Activated CD4-positive, alpha-beta T cell treated with anti-CD3 and anti-CD28 coated beads for 36 hours (primary cell): ENCODE measurements around the gene DGKG. TPM values are rescaled to one million over a fixed set of nuclear protein-coding genes. Genes with fewer than 3 reads are reported as not detected.

Experiments
- ATAC-seq: fragments of 200-7000 bp; cut with Tn5 transposase; one replicate; pipeline ENCODE4 v1.10.0; 2021; ENCODE audit warnings: mild to moderate bottlenecking, moderate library complexity
- CTCF ChIA-PET: fragments of 350-600 bp; sonication (Branson Sonifier 250); formaldehyde crosslinking; loops from one replicate; lab custom pipeline; 2021; ENCODE audit warnings: antibody characterized with exemption; lab: Charles Lee
- POLR2A ChIA-PET: fragments of 350-600 bp; sonication (Branson Sonifier 250); formaldehyde crosslinking; loops from one replicate; lab custom pipeline; 2021; ENCODE audit warnings: antibody characterized with exemption, inconsistent platforms; lab: Charles Lee
- DNase-seq: peaks from one replicate; pipeline ENCODE4 v3.0.0-alpha.2; 2020
- H3K27ac Mint-ChIP-seq: one replicate; pipeline ENCODE4 v1.8.0; 2021; ENCODE audit warnings: mixed read lengths
- H3K27me3 Mint-ChIP-seq: one replicate; pipeline ENCODE4 v1.8.0; 2021; ENCODE audit warnings: mixed read lengths
- H3K36me3 Mint-ChIP-seq: one replicate; pipeline ENCODE4 v1.8.0; 2021; ENCODE audit warnings: low read depth, mixed read lengths
- H3K4me1 Mint-ChIP-seq: one replicate; pipeline ENCODE4 v1.8.0; 2021; ENCODE audit warnings: mixed read lengths
- H3K4me3 Mint-ChIP-seq: one replicate; pipeline ENCODE4 v1.8.0; 2021; ENCODE audit warnings: mild to moderate bottlenecking, moderate library complexity, mixed read lengths
- H3K9me3 Mint-ChIP-seq: one replicate; pipeline ENCODE4 v1.8.0; 2021; ENCODE audit warnings: low read depth, mixed read lengths
- intact Hi-C, 2 experiments: fragments of 100-400 bp; cut with DNase I in 1 of 2; cut with micrococcal nuclease in 1 of 2; formaldehyde crosslinking; loops; one replicate each; pipeline versions ENCODE4 v1.14.2 to v1.15.1; 2022 to 2024; cut with DNase I, micrococcal nuclease
- total RNA-seq, 2 experiments: library from RNA; stranded (reverse); gene quantifications; one replicate each; pipeline ENCODE4 v1.2.3, GENCODE V29; 2021

The DGKG gene
- total RNA-seq, 2 experiments from 2014 or later = 0.71 to 1.3 TPM

GRCh38 chr3:186166491-186167288 is 195.3 kb downstream of the DGKG start:
- POLR2A ChIA-PET = no interaction called here
- DNase-seq (no peak), ATAC-seq (no peak)
- Mint-ChIP-seq H3K9me3 (no peaks in the 10 kb centered on the region), H3K4me3 (no peak overlapping the region), H3K4me1 (no peaks in the 10 kb centered on the region), H3K27me3 (peaks cover 20% of the 10 kb centered on the region), H3K27ac (no peak overlapping the region), H3K36me3 (no peaks in the 10 kb centered on the region)
- CTCF ChIA-PET = no interaction called here
- intact Hi-C loops = no loop called here

- Mint-ChIP-seq H3K27me3 (peaks cover 23% of the 10 kb centered on the region), H3K9me3 (no peaks in the 10 kb centered on the region), H3K4me3 (no peak overlapping the region), H3K27ac (no peak overlapping the region), H3K36me3 (no peaks in the 10 kb centered on the region), H3K4me1 (no peaks in the 10 kb centered on the region)
- POLR2A ChIA-PET = no interaction called here
- CTCF ChIA-PET = no interaction called here
- DNase-seq (no peak), ATAC-seq (no peak)
- intact Hi-C loops = no loop called here
Measured at GRCh38 chr3:186166036-186166435, 196.0 kb downstream of the DGKG start.

DNA sequence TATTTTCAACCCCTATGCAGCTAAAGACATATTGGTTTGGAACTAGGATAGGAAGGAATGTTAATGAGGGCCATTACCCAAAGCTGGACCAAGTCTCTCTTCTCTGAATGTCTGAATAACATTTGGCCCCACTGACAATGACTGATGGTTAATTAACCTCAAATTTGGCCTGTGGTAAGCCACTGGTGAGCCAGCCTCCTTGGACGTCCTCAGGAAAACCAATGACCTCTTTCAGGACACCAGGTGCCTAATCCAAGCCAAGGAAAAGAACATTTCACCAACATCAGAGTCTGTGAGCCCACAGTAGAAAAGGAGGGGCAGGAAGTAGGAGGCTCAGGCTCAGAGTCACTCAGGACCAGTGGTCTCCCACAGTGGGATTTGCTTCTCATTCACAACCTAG is 196.7 kb downstream of the DGKG start:
- no peaks in the 10 kb centered on the region for H3K4me1 Mint-ChIP-seq
- ChIA-PET POLR2A (no interaction called here), CTCF (no interaction called here)
- peaks cover 23% of the 10 kb centered on the region for H3K27me3 Mint-ChIP-seq
- H3K4me3 Mint-ChIP-seq = no peak overlapping the region
- intact Hi-C loops = no loop called here
- DNase-seq (no peak), ATAC-seq (no peak)
- no peaks in the 10 kb centered on the region for H3K36me3 Mint-ChIP-seq
- H3K27ac Mint-ChIP-seq = no peak overlapping the region
- H3K9me3 Mint-ChIP-seq = no peaks in the 10 kb centered on the region

DNA sequence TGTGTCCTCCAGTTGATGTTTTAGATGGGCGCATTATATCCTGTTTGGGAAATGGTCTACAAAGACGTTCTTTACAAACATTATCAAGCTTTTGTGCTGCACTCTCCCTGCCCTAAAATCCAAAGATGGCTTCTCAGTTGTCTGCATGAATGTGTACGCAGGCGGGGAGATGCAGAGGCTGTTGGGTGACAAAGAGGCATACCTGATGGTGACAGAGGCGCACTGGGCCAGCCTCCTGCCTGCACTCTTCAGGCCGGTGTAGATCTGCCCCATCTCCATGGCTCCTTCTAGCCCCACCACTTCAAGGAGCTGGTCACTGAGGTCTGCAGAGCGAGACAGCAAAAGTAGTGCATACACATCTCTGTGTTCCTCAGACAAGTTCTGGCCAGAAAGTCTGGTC is 197.3 kb downstream of the DGKG start:
- Mint-ChIP-seq H3K4me1 (no peaks in the 10 kb centered on the region), H3K27me3 (peaks cover 23% of the 10 kb centered on the region), H3K27ac (no peak overlapping the region), H3K9me3 (no peaks in the 10 kb centered on the region), H3K36me3 (no peaks in the 10 kb centered on the region), H3K4me3 (no peak overlapping the region)
- intact Hi-C loops = no loop called here
- DNase-seq = no peak
- CTCF ChIA-PET = interaction anchor here (0.6 kb wide), 1 partner anchor 12 kb away, joined by 3 read pairs; no protein-coding TSS in a partner anchor
- no peak for ATAC-seq
- POLR2A ChIA-PET = interaction anchor here (0.6 kb wide), 1 partner anchor 19 kb away, joined by 3 read pairs; no protein-coding TSS in a partner anchor

DNA sequence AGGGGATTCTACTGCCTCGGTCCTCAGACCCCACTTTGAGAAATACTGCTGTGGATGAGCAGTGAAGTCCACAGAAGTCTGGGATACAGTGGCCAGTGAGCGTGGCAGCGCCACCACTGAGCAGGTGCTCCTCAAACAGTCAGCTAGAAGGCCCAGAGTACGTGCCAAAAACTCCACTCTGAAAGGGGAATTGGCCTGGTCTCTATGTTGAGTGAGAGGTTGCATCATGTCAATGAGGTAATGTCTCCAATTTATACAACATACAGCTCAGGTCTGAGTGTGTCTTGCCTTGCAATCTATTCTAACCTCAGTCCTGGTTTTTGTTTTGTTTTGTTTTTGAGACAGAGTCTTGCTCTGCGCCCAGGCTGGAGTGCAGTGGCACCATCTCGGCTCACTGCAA is 199.8 kb downstream of the DGKG start:
- H3K4me1 Mint-ChIP-seq = no peaks in the 10 kb centered on the region
- no peak overlapping the region for H3K27ac Mint-ChIP-seq
- intact Hi-C loops = no loop called here
- CTCF ChIA-PET = no interaction called here
- H3K36me3 Mint-ChIP-seq = no peaks in the 10 kb centered on the region
- no peak overlapping the region for H3K4me3 Mint-ChIP-seq
- no peak for DNase-seq
- POLR2A ChIA-PET = no interaction called here
- H3K27me3 Mint-ChIP-seq = peaks cover 18% of the 10 kb centered on the region
- H3K9me3 Mint-ChIP-seq = no peaks in the 10 kb centered on the region
- ATAC-seq = no peak

GRCh38 chr3:186160691-186161243 is 201.3 kb downstream of the DGKG start:
- no peaks in the 10 kb centered on the region for H3K4me1 Mint-ChIP-seq
- ATAC-seq (no peak), DNase-seq (no peak)
- intact Hi-C loops = no loop called here
- CTCF ChIA-PET = interaction anchor here (0.6 to 0.8 kb wide), 2 partner anchors 44 to 1591 kb away, joined by 3 to 4 read pairs; no protein-coding TSS in a partner anchor
- H3K9me3 Mint-ChIP-seq = no peaks in the 10 kb centered on the region
- POLR2A ChIA-PET = no interaction called here
- no peaks in the 10 kb centered on the region for H3K36me3 Mint-ChIP-seq
- H3K27ac Mint-ChIP-seq = no peak overlapping the region
- no peak overlapping the region for H3K4me3 Mint-ChIP-seq
- peaks cover 12% of the 10 kb centered on the region for H3K27me3 Mint-ChIP-seq

GRCh38 chr3:186154641-186155040 is 207.4 kb downstream of the DGKG start:
- Mint-ChIP-seq H3K27me3 (peaks cover 33% of the 10 kb centered on the region), H3K36me3 (no peaks in the 10 kb centered on the region), H3K9me3 (no peaks in the 10 kb centered on the region), H3K4me3 (no peak overlapping the region), H3K27ac (no peak overlapping the region), H3K4me1 (peaks cover 13% of the 10 kb centered on the region)
- DNase-seq = no peak
- no peak for ATAC-seq
- ChIA-PET CTCF (no interaction called here), POLR2A (no interaction called here)
- intact Hi-C loops = loop anchor here in 1 of 2 experiments (5.0 kb wide), 1 partner anchor 383 kb away; no protein-coding TSS in a partner anchor

GRCh38 chr3:186152889-186153292 is 209.1 kb downstream of the DGKG start:
- ATAC-seq (peak; percentile 18), DNase-seq (no peak)
- H3K4me1 Mint-ChIP-seq = peaks cover 13% of the 10 kb centered on the region
- ChIA-PET CTCF (interaction anchor here (0.5 to 1.0 kb wide), 3 partner anchors 11 to 65 kb away, joined by 3 to 5 read pairs (median 3); no protein-coding TSS in a partner anchor), POLR2A (interaction anchor here (0.7 kb wide), 1 partner anchor 403 kb away, joined by 3 read pairs; no protein-coding TSS in a partner anchor)
- intact Hi-C loops = loop anchor here in 1 of 2 experiments (5.0 kb wide), 1 partner anchor 384 kb away; no protein-coding TSS in a partner anchor
- no peak overlapping the region for H3K4me3 Mint-ChIP-seq
- H3K36me3 Mint-ChIP-seq = no peaks in the 10 kb centered on the region
- peaks cover 36% of the 10 kb centered on the region for H3K27me3 Mint-ChIP-seq
- no peaks in the 10 kb centered on the region for H3K9me3 Mint-ChIP-seq
- no peak overlapping the region for H3K27ac Mint-ChIP-seq

DNA sequence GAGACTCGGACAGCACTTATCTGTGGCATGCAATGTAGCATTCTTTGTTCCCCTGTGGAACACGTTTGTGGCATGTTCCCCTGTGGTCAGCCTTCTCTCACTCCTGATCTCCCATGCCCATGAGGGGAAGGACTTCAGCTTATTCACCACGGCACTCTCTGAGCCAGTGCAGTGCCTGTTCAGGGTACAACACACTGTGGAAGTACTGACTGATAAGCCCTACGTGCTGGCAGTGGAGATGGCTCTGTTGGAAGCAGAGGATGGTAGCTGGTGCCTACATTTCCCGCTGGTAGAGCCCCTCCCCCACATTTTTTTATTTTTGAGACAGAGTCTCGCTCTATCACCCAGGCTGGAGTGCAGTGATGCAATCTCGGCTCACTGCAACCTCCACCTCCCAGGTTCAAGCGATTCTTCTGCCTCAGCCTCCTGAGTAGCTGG is 209.7 kb downstream of the DGKG start:
- H3K9me3 Mint-ChIP-seq = no peaks in the 10 kb centered on the region
- peaks cover 36% of the 10 kb centered on the region for H3K27me3 Mint-ChIP-seq
- DNase-seq (no peak), ATAC-seq (no peak)
- H3K27ac Mint-ChIP-seq = no peak overlapping the region
- H3K4me3 Mint-ChIP-seq = no peak overlapping the region
- intact Hi-C loops = loop anchor here in 1 of 2 experiments (5.0 kb wide), 1 partner anchor 385 kb away; no protein-coding TSS in a partner anchor
- peaks cover 13% of the 10 kb centered on the region for H3K4me1 Mint-ChIP-seq
- no peaks in the 10 kb centered on the region for H3K36me3 Mint-ChIP-seq
- POLR2A ChIA-PET = no interaction called here
- CTCF ChIA-PET = interaction anchor here (0.5 to 1.0 kb wide), 2 partner anchors 12 to 26 kb away, joined by 3 read pairs; no protein-coding TSS in a partner anchor

DNA sequence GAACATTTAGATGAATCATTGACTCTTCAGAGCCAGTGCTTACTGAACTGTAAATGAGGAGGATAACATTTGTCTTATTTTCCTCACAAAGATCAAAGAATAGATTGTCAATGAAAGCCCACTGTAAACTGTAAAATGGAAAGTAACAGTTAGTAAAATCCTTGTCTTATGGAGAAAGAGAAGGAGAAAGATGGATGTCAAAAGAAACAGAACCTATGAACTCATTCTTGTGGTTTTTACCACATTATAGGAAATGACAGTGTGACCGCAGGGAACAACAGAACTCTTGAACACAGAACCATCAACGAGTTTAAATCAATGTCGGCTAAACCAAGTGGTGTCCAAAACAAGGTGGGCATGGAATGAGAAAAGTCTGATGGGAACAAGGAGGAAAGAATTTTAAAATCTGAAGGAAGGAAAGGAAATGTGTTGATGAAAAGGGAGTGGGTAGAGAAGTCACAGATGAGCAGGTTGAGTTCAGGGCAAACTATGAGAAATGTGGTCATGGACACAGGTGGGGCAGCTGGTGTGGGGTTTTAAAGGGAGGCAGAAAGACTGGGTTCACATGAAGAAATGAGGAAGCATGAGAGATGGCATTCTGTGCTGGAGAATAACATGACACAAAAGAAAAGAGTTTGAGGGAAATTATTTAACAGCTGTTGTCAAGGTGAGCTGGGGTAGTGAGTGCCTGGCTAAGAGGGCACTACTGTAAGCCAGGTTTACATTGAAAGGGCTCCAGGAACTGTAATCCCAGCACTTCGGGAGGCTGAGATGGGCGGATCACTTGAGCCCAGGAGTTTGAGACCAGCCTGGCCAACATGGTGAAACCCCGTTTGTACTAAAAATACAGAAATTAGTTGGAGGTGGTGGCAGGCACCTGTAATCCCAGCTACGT is 210.7 kb downstream of the DGKG start:
- intact Hi-C loops = loop anchor here (1.0 to 5.0 kb wide), 3 partner anchors 40 to 386 kb away; no protein-coding TSS in a partner anchor
- Mint-ChIP-seq H3K27ac (no peak overlapping the region), H3K9me3 (no peaks in the 10 kb centered on the region), H3K4me1 (peaks cover 13% of the 10 kb centered on the region), H3K36me3 (no peaks in the 10 kb centered on the region), H3K27me3 (peaks cover 36% of the 10 kb centered on the region), H3K4me3 (no peak overlapping the region)
- ChIA-PET CTCF (no interaction called here), POLR2A (no interaction called here)
- DNase-seq (no peak), ATAC-seq (peak; percentile 66)
